Metanephros (tissue), 1 donor: ENCODE measurements around the gene CABLES1. TPM values are rescaled to one million over a fixed set of nuclear protein-coding genes. Genes with fewer than 3 reads are reported as not detected.

ENCODE experiments used
- total RNA-seq: library from RNA; depleted of rRNA; stranded (reverse); fragments of >200 nt; gene quantifications from one replicate; pipeline ENCODE4 v1.2.3, GENCODE V29; 2014

The CABLES1 gene
- total RNA-seq, result 27.7 TPM

DNA sequence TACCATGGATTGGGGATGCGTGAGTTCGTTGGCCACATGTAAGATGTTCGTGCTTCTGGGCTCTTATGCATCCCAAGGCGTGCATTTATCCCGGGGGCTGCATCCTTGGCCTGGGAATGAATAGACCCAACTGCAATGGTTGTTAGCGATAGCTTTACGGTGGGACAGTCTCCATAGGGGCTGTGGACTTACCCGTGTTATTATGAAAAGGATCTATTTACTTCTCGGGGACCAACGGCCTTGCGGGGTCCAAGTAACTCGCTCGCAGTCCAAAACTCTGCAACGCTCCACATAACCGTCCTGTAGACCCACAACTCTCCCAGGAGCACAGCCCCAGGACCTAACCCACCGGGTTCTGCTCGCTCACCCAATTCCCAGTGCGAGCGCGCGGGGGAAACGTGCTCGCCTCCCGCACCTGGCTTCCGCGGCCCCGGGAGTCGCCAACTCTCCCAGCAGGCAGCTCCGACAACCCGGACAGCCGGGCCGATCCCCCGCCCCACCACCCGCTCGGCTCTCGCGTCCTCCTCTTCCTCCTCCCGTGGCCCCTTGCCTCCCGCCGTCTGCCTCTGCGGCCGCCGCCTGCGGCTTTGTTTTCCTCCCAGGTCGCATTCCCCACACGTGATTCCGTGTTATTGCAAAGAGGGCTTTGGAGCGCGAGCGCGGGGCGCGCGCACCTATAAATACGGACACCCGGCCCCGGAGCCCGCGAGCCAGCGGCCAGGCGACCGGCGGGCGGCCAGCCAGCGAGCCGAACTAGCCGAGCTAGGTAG, at the start of gene CABLES1:
TSS of gene CABLES1 (plus strand) at position 706 of the 770 bp plus-strand sequence. CDS start 278 bp downstream, outside the sequence.

Other genes with a start within 250 kb of the CABLES1 start
- gene RBBP8, start 202.2 kb upstream of the CABLES1 start, total RNA-seq, result 29.5 TPM